ENCODE data around the gene ZMIZ1.

DNA sequence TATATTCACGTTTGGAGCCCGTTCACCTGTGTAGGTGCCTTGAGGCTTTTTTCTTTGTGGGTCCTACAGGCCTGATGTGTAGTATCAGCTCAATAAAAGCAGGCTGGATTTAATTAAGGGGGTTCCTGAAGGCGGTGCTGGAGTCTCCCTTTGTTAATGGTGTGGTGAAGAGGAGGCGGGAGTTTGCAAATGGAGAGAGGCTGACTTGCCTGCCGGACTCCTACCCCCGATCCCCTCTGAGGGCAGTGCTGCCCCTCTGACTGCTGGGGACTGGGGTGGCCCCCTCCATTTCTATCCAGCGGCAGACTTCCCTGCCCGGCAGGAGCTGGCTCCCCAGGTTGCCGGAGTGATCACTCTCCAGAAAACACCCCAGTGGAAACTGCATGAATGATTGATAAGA lies 45.1 kb downstream of the ZMIZ1 start:
- TF ChIP-seq POLR2A (IDR thresholded peaks at IDR 0.05) = no peak
- no peak for TF ChIP-seq EP300 (IDR thresholded peaks at IDR 0.05)
- TF ChIP-seq, protein P1, sequence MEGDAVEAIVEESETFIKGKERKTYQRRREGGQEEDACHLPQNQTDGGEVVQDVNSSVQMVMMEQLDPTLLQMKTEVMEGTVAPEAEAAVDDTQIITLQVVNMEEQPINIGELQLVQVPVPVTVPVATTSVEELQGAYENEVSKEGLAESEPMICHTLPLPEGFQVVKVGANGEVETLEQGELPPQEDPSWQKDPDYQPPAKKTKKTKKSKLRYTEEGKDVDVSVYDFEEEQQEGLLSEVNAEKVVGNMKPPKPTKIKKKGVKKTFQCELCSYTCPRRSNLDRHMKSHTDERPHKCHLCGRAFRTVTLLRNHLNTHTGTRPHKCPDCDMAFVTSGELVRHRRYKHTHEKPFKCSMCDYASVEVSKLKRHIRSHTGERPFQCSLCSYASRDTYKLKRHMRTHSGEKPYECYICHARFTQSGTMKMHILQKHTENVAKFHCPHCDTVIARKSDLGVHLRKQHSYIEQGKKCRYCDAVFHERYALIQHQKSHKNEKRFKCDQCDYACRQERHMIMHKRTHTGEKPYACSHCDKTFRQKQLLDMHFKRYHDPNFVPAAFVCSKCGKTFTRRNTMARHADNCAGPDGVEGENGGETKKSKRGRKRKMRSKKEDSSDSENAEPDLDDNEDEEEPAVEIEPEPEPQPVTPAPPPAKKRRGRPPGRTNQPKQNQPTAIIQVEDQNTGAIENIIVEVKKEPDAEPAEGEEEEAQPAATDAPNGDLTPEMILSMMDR (IDR thresholded peaks at IDR 0.05) = no peak
- TF ChIP-seq POLR2AphosphoS5 (IDR thresholded peaks at IDR 0.05) = no peak
